DOHH2 (cell line): Measurements from ENCODE around the gene PPFIBP2.

Experiments
- EZH2phosphoT487 ChIP-seq: fragments of 200-600 bp; sonication (generic); IDR thresholded peaks from 2 replicates; pipeline ENCODE4 v1.6.1; 2017; ENCODE audit warnings: borderline replicate concordance, mild to moderate bottlenecking, antibody characterized with exemption, low read length, moderate library complexity, mixed read lengths
- TF ChIP-seq, protein P1 (sequence below): fragments of 200-600 bp; sonication (generic); IDR thresholded peaks from one replicate; pipeline ENCODE4 v1.5.1; 2014; ENCODE audit warnings: antibody characterized with exemption, mild to moderate bottlenecking, low read depth, low read length; ENCODE audit not compliant: poor library complexity, severe bottlenecking

GRCh38 chr11:7469351-7469865 is 44.4 kb upstream of the PPFIBP2 start:
- TF ChIP-seq, protein P1, sequence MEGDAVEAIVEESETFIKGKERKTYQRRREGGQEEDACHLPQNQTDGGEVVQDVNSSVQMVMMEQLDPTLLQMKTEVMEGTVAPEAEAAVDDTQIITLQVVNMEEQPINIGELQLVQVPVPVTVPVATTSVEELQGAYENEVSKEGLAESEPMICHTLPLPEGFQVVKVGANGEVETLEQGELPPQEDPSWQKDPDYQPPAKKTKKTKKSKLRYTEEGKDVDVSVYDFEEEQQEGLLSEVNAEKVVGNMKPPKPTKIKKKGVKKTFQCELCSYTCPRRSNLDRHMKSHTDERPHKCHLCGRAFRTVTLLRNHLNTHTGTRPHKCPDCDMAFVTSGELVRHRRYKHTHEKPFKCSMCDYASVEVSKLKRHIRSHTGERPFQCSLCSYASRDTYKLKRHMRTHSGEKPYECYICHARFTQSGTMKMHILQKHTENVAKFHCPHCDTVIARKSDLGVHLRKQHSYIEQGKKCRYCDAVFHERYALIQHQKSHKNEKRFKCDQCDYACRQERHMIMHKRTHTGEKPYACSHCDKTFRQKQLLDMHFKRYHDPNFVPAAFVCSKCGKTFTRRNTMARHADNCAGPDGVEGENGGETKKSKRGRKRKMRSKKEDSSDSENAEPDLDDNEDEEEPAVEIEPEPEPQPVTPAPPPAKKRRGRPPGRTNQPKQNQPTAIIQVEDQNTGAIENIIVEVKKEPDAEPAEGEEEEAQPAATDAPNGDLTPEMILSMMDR, result no peak
- TF ChIP-seq EZH2phosphoT487, result no peak
